GM10266 (cell line): ENCODE results near the gene CALHM3.

Experiments used
- DNase-seq: peaks from one replicate; pipeline ENCODE4 v3.0.0; 2012; ENCODE audit errors: extremely low spot score
- TF ChIP-seq, protein P1 (sequence below): IDR thresholded peaks from 2 replicates; pipeline ENCODE4 v1.5.1; 2012; ENCODE audit warnings: mild to moderate bottlenecking, low read depth; ENCODE audit not compliant: control insufficient read depth, insufficient read depth; ENCODE audit errors: missing control alignments

The CALHM3 gene

DNA sequence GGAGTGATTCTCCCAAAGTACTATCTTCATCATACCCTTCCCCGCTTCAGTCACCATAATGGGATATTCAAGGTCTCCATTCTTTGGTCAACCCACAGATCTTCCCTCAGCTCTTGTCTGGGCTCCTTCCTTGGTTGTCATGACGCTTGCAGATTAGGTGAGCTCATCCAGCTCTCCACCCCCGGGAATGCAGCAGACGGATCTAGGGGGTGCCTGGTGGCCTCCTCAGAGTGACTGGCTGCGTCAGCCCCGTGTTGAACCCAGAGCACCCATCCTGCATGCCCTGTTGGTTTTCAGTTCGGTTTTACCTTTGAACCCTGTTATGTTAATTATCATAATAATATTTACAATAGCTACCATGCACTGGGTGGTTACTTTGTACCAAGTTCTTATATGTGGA is 20.8 kb upstream of the CALHM3 start:
- DNase-seq: no peak
- TF ChIP-seq, protein P1, sequence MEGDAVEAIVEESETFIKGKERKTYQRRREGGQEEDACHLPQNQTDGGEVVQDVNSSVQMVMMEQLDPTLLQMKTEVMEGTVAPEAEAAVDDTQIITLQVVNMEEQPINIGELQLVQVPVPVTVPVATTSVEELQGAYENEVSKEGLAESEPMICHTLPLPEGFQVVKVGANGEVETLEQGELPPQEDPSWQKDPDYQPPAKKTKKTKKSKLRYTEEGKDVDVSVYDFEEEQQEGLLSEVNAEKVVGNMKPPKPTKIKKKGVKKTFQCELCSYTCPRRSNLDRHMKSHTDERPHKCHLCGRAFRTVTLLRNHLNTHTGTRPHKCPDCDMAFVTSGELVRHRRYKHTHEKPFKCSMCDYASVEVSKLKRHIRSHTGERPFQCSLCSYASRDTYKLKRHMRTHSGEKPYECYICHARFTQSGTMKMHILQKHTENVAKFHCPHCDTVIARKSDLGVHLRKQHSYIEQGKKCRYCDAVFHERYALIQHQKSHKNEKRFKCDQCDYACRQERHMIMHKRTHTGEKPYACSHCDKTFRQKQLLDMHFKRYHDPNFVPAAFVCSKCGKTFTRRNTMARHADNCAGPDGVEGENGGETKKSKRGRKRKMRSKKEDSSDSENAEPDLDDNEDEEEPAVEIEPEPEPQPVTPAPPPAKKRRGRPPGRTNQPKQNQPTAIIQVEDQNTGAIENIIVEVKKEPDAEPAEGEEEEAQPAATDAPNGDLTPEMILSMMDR: no peak

DNA sequence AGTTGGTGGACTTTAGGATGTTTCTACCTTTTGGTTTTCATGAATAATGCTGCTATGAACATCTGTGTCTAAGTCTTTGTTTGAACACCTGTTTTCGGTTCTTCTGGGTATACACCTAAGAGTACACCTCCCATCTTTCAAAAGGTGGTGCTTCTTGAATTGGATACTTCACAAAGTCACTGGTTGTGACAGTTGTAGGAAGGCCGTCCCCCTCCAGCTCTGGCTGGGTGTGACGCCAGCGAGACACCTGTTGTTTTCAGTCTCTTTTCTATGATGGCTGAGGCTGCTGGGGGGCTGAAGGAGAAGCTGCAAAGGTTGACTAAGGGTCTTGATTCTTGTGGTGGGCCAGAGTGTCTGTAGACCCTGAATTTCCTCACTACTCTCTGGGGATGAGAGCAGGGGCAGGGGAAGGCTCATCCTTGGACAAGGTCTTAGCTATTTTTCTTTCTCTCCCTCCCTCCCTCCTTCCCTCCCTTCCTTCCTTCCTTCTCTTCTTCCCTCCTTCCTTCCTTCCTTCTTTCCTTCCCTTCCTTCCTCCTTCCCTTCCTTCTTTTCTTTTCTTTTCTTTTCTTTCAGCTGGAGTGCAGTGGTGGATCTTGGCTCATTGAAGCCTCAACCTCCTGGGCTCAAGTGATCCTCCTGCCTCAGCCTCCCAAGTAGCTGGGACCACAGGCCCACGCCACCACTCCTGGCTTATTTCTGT is 20.0 kb upstream of the CALHM3 start:
- no peak for DNase-seq
- TF ChIP-seq, protein P1: no peak

DNA sequence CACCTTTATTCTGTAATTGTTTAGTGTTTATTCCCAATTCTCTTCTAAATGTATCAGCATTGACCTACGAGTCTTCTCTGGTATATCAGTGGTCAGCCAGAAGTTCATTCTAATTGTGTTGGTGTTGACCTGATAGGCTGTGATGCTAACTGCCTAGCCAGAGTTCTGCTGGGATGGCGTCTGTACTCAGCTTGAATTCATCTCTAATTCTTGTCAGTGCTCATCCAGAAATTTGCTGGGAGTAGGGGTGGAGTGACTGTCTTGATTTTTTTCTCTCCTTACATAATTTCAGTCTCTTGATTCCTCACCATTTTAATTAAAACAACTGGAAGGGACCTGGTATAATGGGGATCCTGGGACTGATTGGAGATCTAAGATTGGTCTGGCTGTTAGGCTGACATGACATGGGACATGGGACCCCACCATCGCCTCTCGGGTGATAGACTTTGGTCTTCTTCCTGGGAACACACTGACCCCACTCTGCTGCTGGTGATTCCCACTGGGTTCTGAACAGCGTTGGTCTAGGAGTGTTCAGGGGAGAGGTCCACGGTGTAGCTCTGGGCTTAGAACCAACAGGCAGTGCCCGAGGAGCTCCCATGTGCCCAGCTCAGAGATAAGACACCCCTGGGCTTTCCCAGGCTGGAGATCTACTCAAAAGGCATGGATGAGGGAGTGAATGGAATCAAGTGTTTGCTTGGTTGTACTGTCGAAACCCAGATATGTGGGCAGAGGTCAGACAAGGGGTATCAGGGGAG is 18.3 kb upstream of the CALHM3 start:
- TF ChIP-seq, protein P1: no peak
- DNase-seq: no peak

DNA sequence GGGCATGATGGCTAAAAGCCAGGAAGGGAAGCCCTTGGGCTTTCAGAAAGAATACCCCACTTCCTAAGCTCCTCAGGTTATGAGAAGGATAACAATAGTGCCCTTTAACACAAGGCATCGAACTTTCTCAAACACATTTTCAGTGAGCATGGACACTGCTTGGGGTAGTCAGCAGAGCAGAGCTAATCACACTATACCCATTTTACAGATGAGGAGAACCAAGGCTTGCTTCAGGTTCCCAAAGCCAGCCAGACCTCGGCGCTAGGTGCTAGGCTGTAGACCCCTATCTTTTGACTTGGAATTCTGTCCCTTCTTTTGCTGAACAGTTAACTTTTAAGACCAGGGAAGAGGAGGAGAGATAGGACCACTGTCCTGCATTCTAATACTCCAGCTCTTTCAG is 16.3 kb upstream of the CALHM3 start:
- TF ChIP-seq, protein P1: no peak
- no peak for DNase-seq

DNA sequence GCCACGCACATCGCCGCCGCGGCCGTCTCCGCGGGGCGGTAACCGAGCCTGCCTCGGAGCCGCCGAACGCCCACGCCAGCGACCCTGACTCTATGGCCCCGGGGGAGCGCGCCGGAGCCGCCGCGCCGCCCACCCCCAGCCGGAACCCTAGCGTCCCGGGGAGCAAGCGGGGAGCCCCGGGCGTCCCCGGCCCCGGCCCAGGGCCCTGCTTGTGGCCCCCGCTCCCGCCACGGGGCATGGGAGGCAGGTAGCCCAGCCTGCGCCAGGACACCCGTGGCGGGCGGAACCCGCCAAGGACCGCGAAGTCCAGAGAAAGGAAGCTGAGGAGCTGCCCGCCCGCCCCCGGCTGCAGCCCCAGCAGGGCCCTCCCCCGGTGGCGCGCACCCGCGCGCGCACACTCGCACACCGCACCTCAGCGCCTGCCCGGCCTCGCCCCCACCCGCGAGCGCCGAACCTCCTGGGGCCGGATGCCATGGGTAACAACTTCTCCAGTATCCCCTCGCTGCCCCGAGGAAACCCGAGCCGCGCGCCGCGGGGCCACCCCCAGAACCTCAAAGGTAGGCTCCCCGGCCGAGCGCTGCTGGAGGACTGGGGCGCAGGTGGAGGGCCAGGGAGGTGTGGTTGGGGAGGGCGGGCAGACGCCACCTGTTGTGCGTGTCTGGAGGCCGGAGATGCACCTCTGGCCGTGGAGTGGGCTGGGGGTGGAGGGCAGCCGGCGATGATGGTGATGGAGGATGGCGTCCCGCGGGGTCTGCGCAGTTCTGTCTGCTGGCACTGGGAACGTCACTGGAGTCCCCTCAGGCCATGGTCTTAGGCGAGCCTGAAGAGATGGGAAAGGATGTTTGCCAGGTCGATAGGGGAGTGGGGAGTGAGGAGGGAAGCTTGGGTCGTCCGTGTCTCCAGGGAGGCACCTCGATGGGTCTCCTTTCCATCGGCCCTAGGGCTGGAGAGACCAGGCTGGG is 15.2 kb upstream of the CALHM3 start:
- DNase-seq: peak; percentile 58
- TF ChIP-seq, protein P1: no peak

DNA sequence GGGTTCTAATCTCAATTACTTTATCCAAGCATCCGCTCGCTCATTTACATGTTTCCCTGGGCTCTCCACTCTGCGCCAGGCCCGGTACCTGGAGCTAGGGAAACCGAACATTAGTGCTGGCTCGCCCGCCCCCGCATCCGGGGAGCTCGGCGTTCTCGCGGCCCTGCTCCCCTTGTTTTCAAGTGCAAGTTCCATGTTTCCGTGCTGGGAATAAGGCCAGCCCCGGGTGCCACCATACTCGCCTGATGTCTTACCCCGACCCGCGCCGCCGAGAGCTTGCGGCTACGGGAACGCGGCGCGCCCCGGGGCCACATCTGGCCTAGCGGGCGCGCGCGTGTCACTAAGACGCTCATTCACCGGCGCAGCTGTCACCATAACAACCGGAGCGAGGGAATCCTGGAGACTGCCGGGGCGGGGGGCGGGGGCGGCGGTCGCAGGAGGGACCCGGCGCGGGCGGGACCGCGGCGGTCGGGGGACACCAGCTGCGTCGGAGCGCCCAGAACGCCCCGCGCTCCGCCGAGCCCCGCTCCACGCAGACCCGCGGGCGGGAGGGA is 14.4 kb upstream of the CALHM3 start, which contains the start of gene NEURL1:
TSS of gene NEURL1 (plus strand) at position 344 of the 554 bp plus-strand sequence. CDS start 683 bp downstream, outside the sequence.
- no peak for DNase-seq
- TF ChIP-seq, protein P1: no peak
